GM18870 (cell line): ENCODE measurements around the gene ENO1.
A peak's percentile ranks its signal among the peaks of the same experiment; 100 is the strongest.
"Not testable (repeated sequence)": the region's sequence is repeated elsewhere in the genome, so short reads cannot be mapped to it uniquely, and the experiment has no call there.

Experiments used
- ATAC-seq: cut with Tn5 transposase; IDR thresholded peaks from one replicate; pipeline ENCODE4 v1.9.1; 2021; ENCODE audit warnings: moderate library complexity; ENCODE audit not compliant: unreplicated experiment

Gene ENO1

DNA sequence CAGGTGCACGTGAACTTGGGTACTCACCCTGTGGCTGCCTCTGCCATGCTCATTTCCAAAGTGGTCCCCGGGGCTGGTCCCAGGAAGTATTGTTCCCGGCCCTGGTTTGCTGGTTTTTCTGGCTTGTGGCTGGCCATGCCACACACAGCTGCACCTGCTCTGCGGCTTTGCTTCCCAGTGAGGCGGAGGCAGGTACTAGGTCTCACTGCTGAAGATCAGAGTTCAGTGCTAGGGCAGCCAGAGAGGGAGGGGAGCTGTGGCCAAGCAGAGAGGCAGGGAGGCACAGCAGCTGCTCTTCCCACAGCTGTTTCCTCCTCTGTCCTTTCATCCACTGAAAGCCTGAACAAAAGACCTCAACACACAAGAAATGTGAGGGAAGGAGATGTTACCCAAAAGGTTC, 30.5 kb downstream of the ENO1 start:
- no peak for ATAC-seq

DNA sequence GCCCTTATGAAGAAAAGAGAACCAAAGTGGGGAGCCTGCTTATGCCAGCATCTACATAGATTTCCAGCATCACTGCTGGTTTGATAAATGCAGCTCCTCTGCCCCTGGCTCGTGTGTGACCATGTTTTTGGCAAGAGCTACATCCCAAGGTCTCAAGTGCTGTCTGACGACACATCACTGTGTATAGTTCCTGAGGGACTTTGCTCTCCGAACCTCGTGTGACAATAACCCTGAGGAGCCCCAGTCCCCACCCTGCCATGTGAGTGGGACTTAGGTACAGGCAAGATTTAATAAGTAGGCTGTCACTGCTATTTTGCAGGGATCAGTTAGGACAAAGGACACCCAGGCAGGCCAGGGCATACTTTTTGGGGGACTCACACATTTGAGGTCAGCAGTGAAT, 32.2 kb downstream of the ENO1 start:
- ATAC-seq = no peak

DNA sequence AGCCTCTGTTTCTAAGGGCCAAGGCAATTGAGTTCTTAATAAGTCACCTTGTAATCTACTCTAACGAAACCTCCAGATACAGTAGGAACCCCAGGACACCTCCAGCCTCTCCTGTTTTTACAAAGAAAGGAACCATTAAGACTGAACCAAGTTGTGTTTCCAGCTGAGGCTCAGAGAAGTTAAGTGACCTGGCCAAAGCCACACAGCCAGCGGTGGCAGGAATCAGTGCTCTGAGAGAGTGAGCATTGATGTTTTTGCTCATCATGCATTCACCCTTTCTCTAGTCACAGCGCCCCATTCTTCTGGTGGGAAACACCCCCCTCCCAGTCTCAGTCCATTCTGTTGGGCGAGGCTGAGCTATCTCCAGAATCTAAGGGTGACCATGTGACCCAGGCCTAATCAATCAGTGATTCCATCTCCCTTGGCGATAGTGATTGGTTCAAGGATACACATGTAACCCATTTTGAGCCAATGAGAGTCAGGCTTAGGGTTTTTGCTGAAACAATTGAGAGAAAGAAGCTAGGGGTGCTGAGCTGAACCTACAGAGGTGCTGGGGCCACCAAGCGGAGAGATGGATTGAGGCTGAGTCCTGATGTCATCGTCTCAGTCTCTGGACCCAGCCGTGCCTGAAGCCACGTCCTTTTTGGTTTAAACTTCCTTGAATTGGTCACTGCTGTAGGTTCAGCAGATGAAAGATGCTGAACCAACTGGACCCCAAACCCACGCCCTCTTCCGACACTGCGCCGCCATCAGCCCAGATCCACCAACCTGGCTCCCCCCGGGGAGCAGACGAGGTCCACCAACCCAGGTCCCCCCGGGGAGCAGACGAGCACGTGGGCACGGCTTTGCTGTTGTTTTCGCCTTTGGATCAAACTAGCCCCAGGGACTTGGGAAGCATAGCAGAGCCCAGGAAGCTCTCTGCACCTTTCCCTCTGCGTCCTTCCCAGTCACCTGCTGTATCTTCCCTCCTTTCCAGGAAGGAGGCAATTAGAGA, 33.1 kb downstream of the ENO1 start:
- ATAC-seq = no peak

GRCh38 chr1:8844501-8845006, 33.9 kb downstream of the ENO1 start:
- ATAC-seq = no peak

DNA sequence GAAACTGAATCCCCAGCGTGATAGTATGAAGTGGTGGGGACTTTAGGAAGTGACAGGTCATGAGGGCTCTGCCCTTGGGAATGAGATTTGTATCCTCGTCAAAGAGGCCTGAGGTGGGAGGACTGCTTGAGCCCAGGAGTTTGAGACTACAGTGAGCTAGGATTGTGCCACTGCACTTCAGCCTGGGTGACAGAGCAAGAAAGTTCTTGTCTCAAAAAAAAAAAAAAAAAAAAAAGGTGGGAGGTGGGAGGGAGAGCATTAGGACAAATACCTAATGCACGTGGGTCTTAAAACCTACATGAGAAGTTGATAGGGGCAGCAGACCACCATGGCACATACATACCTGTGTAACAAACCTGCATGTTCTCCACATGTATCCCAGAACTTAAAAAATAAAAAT, 37.1 kb downstream of the ENO1 start:
- ATAC-seq = no peak

GRCh38 chr1:8839990-8840389, 38.5 kb downstream of the ENO1 start:
- no peak for ATAC-seq

DNA sequence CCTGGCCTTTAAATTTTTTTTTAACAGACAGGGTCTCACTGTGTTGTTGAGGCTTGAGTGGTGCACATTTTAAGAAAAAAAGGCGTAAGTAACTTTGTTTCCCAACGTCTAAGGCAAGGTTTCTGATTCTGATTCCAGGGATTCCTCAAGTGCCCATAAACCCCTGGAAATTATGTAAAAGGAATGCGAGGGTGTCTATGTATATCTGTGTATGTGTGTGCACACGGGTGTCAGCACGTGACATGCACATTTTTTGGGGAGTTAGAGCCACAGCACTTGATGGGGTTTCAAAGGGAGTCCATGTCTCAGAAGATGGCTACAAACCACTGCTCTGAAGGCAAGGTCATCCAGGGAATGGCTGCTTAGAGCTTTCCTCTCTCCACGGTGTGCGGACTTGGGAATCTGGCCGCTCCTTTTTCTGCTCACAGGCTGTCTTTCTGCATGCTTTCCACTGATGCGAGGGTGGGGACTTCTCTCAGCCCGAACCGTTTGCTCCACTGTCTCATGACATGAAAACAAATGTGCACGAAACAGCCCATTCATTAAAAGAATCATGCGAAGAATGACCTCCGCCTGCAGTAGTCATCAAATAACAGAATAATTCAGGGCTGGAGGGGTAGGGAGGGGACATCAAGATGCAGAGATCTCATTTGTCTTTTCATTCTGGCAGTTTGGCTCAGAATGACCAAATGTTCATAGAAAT, 42.4 kb downstream of the ENO1 start:
- no peak for ATAC-seq

GRCh38 chr1:8831340-8831739, 47.1 kb downstream of the ENO1 start:
- ATAC-seq = no peak

- not testable (repeated sequence) for ATAC-seq
Measured at GRCh38 chr1:8830732-8831131, 47.8 kb downstream of the ENO1 start.

GRCh38 chr1:8825985-8826481, 52.5 kb downstream of the ENO1 start:
- ATAC-seq = no peak

GRCh38 chr1:8823295-8823664, 55.2 kb downstream of the ENO1 start:
- no peak for ATAC-seq

GRCh38 chr1:8822373-8823294, 55.9 kb downstream of the ENO1 start:
- no peak for ATAC-seq

DNA sequence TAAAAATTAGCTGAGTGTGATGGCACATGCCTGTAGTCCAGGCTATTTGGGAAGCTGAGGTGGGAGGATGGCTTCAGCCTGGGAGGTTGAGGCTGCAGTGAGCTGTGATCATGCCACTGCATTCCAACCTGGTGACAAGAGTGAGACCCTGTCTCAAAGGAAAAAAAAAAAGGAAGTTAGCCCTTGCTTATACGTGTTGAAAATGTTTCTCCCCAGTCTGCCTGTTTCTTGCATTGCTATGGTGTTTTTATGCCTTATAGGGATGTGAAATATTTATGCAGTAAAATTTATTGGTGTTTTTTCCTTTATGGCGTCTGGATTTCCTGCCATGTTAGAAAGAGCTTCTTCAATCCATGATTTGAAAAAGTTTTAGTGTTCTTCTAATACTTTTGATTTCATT, 57.4 kb downstream of the ENO1 start:
- ATAC-seq = no peak

- not testable (repeated sequence) for ATAC-seq
Measured at GRCh38 chr1:8818789-8819188, 59.7 kb downstream of the ENO1 start.

DNA sequence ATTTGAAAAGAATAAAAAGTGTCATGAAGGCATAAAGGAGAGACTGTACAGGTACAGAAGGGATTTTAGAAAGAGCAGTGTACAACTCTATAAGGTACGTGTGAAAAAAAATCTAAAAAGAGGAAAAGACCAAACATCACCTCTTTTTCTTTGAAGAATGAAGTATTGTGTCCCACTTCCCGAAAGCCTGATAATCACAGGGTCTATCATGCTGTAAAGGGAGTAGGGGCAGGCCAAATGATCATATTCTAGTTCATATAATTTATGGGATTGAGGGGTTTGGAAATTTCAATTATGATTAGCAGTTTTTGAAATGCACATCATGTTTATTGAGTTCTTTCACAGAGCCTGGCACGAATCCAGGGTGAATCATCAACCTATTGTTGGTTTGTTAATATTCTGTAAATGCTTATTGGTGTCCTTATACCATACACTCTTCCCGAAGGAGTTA, 60.1 kb downstream of the ENO1 start:
- ATAC-seq = no peak

GRCh38 chr1:8817412-8818324, 60.8 kb downstream of the ENO1 start, which contains the start of gene RERE:
RERE (minus strand) TSS chr1:8817640.
- peak; percentile 82 for ATAC-seq

DNA sequence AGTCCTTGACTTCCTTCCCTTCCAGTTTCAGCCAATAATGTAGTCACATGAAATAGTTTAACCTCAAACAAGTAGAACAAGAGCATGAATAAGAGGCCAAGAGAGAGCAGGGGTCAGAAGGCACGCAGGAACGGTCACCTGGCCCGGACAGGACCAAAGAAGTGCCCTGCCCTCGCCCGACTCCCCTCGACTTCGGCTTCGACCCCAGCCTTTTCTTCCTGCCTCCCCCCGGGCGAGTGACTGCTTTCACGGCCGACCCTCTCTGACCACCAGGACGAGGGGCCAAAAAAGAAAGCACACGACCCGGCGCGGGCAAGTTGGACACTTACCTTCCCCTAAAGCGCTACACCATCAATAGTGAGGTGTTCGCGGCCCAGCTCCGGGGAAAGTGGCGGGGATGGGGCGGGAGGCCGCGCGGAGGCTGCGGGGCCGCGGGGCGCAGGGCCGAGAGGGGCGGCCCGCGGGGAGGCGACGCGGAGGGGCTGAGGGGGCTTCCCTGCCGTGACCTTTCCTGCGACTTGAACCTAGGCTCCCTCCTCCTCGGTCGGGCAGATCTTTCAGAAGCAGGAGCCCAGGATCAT, 61.6 kb downstream of the ENO1 start:
- ATAC-seq = no peak

- no peak for ATAC-seq
Measured at GRCh38 chr1:8816264-8816663, 62.2 kb downstream of the ENO1 start.

DNA sequence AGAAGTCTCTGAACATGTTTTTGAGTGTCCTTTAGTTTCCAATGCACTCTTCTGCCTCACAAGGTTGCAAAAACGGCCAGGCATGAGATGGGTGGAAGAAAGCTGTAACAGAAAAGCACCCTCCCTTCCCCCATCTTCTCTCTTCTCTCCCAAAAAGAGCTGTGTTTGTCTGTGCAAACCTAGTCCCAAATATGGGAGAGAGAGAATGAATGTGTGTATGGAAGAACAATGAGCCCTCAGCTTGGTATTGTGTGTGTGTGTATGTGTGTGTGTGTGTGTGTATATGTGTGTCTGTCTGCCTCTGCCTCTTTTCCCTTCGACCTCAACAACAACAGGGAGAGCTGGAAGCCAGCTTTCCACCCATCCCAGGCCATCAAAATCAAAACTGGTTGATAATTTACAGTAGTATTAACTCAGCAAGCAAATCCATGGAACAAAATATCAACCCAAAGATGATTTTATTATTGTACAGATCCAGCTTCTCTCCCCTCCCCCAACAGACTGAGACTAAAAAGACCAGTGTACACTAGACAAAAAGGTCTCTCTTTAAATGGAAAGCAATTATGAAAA, 62.8 kb downstream of the ENO1 start:
- no peak for ATAC-seq
